Renal cortex interstitium (tissue), 11 donors: ENCODE data around the gene CSNK1E. TPM values are rescaled to one million over a fixed set of nuclear protein-coding genes. Genes with fewer than 3 reads are reported as not detected.

Experiments used
- DNase-seq, 11 donors: peaks; one replicate each; pipeline ENCODE4 v3.0.0-alpha.2; 2013; ENCODE audit warnings: low read depth in 9 of 11, low spot score in 4 of 11; ENCODE audit errors: extremely low read depth in 1 of 11
- polyA plus RNA-seq, 3 donors: library from polyadenylated mRNA; unstranded; fragments of 120-200 nt; gene quantifications; one replicate each; pipeline ENCODE4 v1.2.1, GENCODE V29; 2013; ENCODE audit not compliant: insufficient read length in 3 of 3

CSNK1E gene
- polyA plus RNA-seq, 3 donors: 111 to 189 (median 145) TPM

- no peak for DNase-seq
Observed at GRCh38 chr22:38267086-38267485, 50.1 kb downstream of the CSNK1E start.

DNA sequence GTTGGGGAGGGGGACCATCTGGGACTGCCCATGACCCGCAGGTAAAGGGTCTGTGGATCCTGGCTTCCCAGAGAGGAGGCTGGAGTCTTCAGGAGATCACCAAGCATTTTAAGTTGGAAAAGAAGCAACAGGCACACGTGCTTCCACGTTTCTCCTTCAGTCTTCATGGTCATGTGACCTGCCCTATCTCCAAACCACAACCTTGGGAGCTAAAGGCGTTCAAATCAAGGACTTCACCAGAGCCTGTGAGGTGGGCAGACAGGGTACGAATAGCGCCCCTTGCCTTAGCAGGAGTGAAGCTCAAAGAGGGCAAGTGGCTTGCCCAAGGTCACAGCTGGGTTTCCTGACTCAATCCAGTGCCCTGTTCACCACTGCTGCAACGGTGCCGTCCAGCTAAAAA is 51.1 kb downstream of the CSNK1E start:
- DNase-seq: no peak

GRCh38 chr22:38264322-38264843 is 52.9 kb downstream of the CSNK1E start:
- DNase-seq: no peak

DNA sequence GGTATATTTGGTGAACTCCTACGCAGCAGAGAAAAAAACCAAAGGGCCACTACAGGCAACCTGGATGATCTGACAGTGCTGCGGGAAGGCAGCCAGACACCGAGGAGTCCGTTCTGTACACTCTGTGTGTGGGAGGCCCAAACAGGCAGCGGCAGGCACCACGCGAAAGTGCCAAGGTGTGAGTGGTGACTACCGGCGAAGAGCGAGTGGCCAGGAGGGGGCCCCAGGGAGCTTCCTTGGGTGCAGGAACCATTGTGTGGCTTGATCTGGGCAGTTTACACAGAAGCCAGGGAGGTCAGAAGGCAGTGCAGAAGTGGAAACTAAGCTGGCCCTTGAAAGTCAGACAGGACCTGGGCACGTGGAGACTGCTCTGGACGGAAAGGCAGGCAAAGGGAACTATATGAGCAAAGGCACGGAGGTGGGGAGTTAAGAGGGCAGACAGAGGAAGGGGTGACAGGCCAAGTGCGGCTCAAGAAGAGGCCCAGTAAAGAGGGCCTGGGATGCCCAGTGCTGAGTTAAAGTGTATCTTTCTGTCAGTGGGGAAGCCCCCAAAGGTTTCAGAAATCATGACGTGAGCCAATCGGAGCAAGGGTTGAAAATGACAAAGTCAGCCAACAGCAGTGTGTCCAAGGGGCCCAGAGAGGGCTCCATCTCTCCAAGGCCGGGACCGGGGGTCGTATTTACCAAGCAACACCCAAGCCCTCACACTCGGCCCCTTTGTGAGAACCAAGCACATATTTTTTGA is 55.0 kb downstream of the CSNK1E start:
- no peak for DNase-seq

DNA sequence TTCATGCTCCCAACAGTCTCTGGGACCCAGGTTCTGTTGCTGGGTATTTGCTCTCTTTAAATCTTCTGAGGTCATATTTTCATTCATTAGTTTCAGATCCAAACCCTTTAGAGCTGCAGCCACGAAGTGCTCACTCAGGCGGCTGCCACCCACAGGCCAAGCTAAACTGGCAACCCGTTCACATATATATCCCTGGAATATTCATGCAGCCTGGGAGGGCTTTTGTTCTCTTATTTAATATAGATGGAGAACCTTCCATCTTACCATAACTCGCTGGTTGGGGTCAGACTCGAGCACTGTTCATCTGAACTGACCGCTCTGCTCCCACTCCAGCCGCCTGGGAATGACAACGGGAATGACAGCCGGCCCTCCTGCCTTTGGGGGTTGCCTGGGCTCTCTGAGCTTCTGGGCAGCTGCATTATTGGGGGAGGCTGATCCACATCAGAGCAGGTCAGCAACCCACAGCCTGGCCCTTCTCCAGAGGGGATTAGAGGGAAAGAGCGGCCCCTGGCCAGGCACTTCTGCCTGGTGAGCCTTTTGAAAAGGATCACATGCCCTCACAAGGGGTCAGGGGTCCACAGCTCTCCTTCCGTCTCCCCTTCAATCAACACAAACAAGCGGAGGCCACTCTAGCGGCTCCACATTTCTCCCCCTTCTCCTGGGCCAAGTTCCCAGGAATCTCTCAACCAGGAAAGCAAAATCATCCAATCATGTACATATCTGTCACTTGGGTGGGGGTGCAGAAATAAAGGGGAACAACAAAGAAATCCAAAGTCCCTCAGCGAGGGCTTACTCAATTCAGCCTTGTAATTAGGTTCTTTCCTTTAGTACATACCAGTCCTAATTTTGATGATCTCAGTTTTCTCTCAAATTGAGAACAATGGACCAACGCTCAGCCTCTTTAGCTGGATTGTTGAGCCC is 56.2 kb downstream of the CSNK1E start:
- DNase-seq: no peak

GRCh38 chr22:38259370-38259769 is 57.9 kb downstream of the CSNK1E start:
- no peak for DNase-seq

DNA sequence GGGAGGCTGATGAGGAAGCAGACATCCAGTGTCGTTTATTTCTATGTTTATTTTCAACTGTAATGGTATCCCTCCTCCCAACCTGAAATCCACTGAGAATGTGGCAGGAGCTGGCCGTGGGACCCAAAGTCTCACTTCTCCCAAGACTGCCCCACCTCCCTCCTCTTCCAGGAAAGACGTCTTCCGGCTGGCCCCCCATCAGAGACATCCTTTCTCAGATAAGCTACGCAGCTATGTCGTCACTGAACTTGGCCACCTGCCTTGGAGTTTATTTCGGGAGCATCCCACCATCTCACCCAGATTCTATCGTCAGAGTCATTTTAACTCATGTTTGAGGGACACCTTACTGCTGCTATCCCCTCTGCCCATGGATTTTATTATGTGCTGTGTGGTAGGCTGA is 58.3 kb downstream of the CSNK1E start:
- DNase-seq: no peak

DNA sequence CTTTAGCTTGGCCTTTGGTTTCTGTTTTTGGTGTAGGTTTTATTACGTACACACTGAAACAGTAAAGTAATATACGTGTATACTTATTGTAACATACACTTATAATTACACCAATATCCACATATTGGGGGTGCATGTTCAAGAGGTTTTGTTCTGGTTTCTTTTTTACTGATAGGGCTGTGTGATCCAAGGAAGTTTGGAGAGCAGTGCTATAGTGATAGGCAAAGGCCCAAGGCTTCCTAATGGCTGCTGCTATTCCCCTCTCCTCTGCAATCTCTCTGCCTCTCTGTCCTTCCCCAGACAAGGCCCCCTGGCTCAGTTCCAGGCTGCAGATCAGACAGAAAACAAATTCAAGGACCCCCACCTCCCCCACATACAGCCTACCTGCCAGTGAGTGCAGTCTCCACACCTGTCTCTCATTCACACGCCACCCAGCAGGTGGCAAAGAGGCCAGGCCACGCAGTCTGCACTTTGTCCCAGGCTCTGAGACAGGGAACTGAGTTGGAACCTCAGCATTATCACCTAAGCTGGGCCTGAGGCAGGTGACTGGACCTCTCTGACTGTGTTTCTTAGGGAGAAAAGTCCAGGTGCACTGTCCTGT is 59.5 kb downstream of the CSNK1E start:
- no peak for DNase-seq

DNA sequence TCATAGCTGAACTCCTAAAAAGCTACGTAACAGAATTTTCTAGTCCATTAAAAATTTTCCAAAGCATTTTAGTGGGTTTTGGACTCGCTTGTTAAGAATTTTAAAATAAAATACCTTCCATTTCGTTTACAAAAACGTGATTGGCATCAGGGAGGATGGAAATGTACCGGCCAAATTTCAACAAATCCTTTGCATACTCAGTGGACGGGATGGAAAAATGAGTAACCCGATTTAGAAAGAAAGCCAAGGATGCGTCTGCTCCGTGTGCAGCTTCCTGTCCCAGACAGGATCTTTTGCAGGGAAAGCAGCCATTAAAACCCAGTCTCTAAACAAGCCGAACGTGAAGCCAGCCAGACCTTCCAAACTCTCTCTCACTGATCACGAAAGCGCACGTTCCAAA is 60.1 kb downstream of the CSNK1E start:
- DNase-seq: no peak

GRCh38 chr22:38255697-38256096 is 61.5 kb downstream of the CSNK1E start:
- no peak for DNase-seq

GRCh38 chr22:38251341-38251692 is 65.9 kb downstream of the CSNK1E start:
- DNase-seq: no peak

DNA sequence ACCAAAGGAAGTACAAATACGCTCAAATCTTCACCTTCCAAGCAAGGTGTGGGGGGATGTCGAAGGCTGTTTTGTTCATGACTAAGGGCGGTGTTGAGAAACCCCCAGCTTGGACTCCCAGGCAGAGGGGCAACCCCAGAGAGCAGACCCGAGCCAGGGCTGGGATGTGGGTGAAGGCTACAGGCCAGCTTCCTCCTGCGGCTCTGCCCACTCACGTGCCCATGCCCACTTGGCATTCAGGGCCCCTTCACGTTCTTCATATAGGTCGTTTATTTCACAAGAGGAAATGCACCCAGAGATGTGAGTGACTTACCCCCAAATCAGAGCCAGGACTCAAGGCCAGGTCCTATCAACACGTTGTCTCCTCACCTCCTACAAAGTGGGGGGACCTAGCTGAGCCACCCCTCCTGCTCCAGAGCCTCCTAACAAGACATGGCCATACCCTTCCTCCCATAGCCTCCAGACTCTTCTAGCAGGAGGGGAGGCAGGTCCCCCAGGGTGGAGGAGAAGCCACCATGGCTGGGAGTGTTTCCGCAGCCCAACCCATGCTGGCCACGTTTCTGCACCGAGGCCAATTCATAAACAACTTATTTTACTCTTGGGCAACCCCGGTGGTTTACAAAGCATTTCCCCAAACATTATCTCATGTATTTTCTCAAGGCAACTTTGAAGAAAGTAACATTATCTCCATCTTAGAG is 66.4 kb downstream of the CSNK1E start:
- DNase-seq: no peak

- DNase-seq: no peak
Observed at GRCh38 chr22:38249803-38250642, 67.2 kb downstream of the CSNK1E start.

DNA sequence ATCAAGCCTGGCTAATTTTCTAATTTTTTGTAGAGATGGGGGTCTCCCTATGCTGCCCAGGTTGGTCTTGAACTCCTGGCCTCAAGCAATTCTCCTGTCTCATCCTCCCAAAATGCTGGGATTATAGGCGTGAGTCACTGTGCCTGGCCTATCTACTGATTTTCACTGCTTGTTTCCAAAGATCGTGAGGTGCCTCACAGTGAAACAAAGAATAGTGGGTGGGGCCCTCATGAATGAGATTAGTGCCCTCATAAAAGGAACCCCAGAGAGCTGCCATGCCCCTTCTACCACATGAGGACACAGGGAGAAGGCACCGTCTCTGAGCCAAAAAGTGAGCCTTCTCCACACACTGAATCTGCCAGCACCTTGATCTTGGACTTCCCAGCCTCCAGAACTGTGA is 67.9 kb downstream of the CSNK1E start:
- DNase-seq: no peak

- DNase-seq: no peak
Observed at GRCh38 chr22:38248280-38248679, 69.0 kb downstream of the CSNK1E start.

- no peak for DNase-seq
Observed at GRCh38 chr22:38247713-38248112, 69.5 kb downstream of the CSNK1E start.

DNA sequence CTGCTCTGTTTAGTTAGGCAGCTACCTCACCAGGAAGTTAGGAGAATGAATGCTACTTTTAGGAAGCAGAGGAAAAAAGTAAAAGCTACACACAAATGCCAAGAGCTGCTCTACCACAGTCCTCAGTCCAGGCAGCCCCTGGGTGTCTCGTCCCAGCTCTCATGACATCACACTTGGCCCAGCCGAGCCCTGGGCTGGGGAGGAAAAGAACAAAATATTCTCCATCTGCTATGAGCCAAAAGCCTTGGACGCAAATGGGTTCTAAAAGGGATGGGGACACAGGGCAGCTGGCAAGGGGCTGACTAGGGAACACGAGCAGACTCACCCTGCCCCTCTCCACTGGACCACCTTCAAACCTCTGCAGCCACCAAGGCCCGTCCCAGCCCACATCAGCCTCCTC is 70.5 kb downstream of the CSNK1E start:
- no peak for DNase-seq

- DNase-seq: no peak
Observed at GRCh38 chr22:38246046-38246658, 71.1 kb downstream of the CSNK1E start.
